GM12878 (cell line): ENCODE measurements around the gene NPAS2. TPM values are rescaled to one million over a fixed set of nuclear protein-coding genes. Genes with fewer than 3 reads are reported as not detected.

Experiments
- ATAC-seq: fragments of 200-7000 bp; cut with Tn5 transposase; 3 replicates; pipeline ENCODE4 v1.9.1; 2020; ENCODE audit warnings: mild to moderate bottlenecking, moderate library complexity
- BruUV-seq: library from RNA; stranded (reverse); fragments of 400-500 nt; replicated peaks from 2 replicates; lab custom pipeline; 2021; lab: Mats Ljungman, UMichigan
- CTCF ChIA-PET: fragments of 300-600 bp; sonication (Branson Sonifier 250); formaldehyde crosslinking; extraction: SDS; loops from one replicate; lab custom pipeline; 2021; ENCODE audit warnings: inconsistent platforms; lab: Yijun Ruan, JAX
- POLR2A ChIA-PET: fragments of 350-600 bp; formaldehyde crosslinking; extraction: SDS; loops from one replicate; lab custom pipeline; 2021; ENCODE audit warnings: inconsistent platforms; lab: Charles Lee
- RAD21 ChIA-PET: fragments of 300-600 bp; sonication (Branson Sonifier 250); formaldehyde crosslinking; loops from one replicate; lab custom pipeline; 2023; ENCODE audit warnings: antibody characterized with exemption; ENCODE audit not compliant: unreplicated experiment; lab: Charles Lee
- SMC1A ChIA-PET: fragments of 300-600 bp; sonication (Branson Sonifier 250); formaldehyde crosslinking; loops from one replicate; lab custom pipeline; 2023; ENCODE audit not compliant: unreplicated experiment, uncharacterized antibody; lab: Charles Lee
- DNase-seq: peaks from one replicate; pipeline ENCODE4 v3.0.0-alpha.2; 2011; ENCODE audit warnings: low read depth, low spot score
- FAIRE-seq: peaks from 3 replicates; lab custom pipeline; 2011; peaks lifted over from hg19 to GRCh38; lab: Jason Lieb, UNC
- H2AFZ ChIP-seq: 2 replicates; pipeline ENCODE4 v1.6.0; 2011; ENCODE audit warnings: low read depth, low read length, control low read depth; ENCODE audit not compliant: control insufficient read depth
- H3K27ac ChIP-seq: 2 replicates; pipeline ENCODE4 v1.5.1; 2011; ENCODE audit warnings: control low read depth; ENCODE audit not compliant: control insufficient read depth, insufficient read depth
- H3K27me3 ChIP-seq, 2 experiments: replicated peaks in 1 of 2; 2 replicates each; pipeline versions ENCODE4 v1.6.0 to v1.6.1; 2011; ENCODE audit warnings: low read length in 1 of 2; ENCODE audit not compliant: control insufficient read depth in 2 of 2, insufficient read depth in 2 of 2
- H3K36me3 ChIP-seq, 2 experiments: 2 replicates each; pipeline ENCODE4 v1.5.1; 2011; ENCODE audit warnings: low read length in 1 of 2; ENCODE audit not compliant: control insufficient read depth in 2 of 2, insufficient read depth in 2 of 2
- H3K4me1 ChIP-seq: 2 replicates; pipeline ENCODE4 v1.6.1; 2011; ENCODE audit warnings: mild to moderate bottlenecking, low read length, moderate library complexity, mixed read lengths; ENCODE audit not compliant: control insufficient read depth, insufficient read depth
- H3K4me2 ChIP-seq: 2 replicates; pipeline ENCODE4 v1.6.0; 2011; ENCODE audit warnings: control low read depth; ENCODE audit not compliant: control insufficient read depth, insufficient read depth
- H3K4me3 ChIP-seq: fragments of 200-600 bp; sonication (generic); 2 replicates; pipeline ENCODE4 v1.5.1; 2016
- H3K79me2 ChIP-seq: 2 replicates; pipeline ENCODE4 v1.6.0; 2011; ENCODE audit warnings: low read length; ENCODE audit not compliant: control insufficient read depth, insufficient read depth
- H3K9ac ChIP-seq: 2 replicates; pipeline ENCODE4 v1.8.0; 2011; ENCODE audit warnings: low read length, control low read depth, mixed read lengths; ENCODE audit not compliant: control insufficient read depth, insufficient read depth
- H3K9me3 ChIP-seq: replicated peaks from 3 replicates; pipeline ENCODE4 v1.5.1; 2011; ENCODE audit warnings: mild to moderate bottlenecking, low read length; ENCODE audit not compliant: control insufficient read depth, insufficient read depth
- H4K20me1 ChIP-seq: 2 replicates; pipeline ENCODE4 v1.6.0; 2011; ENCODE audit not compliant: control insufficient read depth, insufficient read depth
- CEBPB ChIP-seq, 2 experiments: fragments of 150-350 bp in 1 of 2; IDR thresholded peaks; 2 replicates each; pipeline ENCODE4 v1.6.1; 2012 to 2014; ENCODE audit warnings: low read depth in 2 of 2, low read length in 2 of 2, borderline replicate concordance in 1 of 2, inconsistent platforms in 1 of 2
- CHD2 ChIP-seq: IDR thresholded peaks from 2 replicates; pipeline ENCODE4 v1.6.1; 2011; ENCODE audit warnings: low read depth, low read length, improper control_type of control experiment, borderline replicate concordance
- PAX8 ChIP-seq: fragments of 450-650 bp; IDR thresholded peaks from 2 replicates; pipeline ENCODE4 v1.6.1; 2017; ENCODE audit warnings: mild to moderate bottlenecking, moderate library complexity
- POLR2AphosphoS5 ChIP-seq: IDR thresholded peaks from 2 replicates; pipeline ENCODE4 v1.6.1; 2011; ENCODE audit warnings: mild to moderate bottlenecking, low read length, inconsistent platforms
- RELA ChIP-seq: fragments of 450-650 bp; IDR thresholded peaks from 2 replicates; pipeline ENCODE4 v1.8.0; 2014; ENCODE audit warnings: borderline replicate concordance; ENCODE audit not compliant: partially characterized antibody
- RFX5 ChIP-seq: IDR thresholded peaks from 2 replicates; pipeline ENCODE4 v1.6.1; 2011; ENCODE audit warnings: low read depth, low read length, improper control_type of control experiment
- SPI1 ChIP-seq: IDR thresholded peaks from 2 replicates; pipeline ENCODE4 v1.6.1; 2011; ENCODE audit warnings: low read depth, mild to moderate bottlenecking, low read length, moderate library complexity, borderline replicate concordance; ENCODE audit not compliant: insufficient read depth
- TCF7 ChIP-seq: IDR thresholded peaks from 2 replicates; pipeline ENCODE4 v1.6.1; 2014; ENCODE audit warnings: antibody characterized with exemption, borderline replicate concordance
- WGBS: methylation state at CpG from one replicate; pipeline ENCODE4 v1.1.6; 2016; ENCODE audit warnings: low lambda C conversion rate; ENCODE audit not compliant: insufficient replicate concordance, insufficient coverage; ENCODE audit errors: missing lambda C conversion rate; 5-methylcytosine and 5-hydroxymethylcytosine counted together
- in situ Hi-C: fragments of 300-500 bp; cut with MboI; formaldehyde crosslinking; loops from 9 replicates; pipeline ENCODE4 v1.14.3; 2018; ENCODE audit warnings: mixed read lengths
- intact Hi-C: fragments of 100-400 bp; cut with micrococcal nuclease; formaldehyde crosslinking; loops from one replicate; pipeline ENCODE4 v1.14.2; 2022; ENCODE audit not compliant: unreplicated experiment
- polyA plus RNA-seq, 11 experiments: library from polyadenylated mRNA; depleted of rRNA in 4 of 11; unstranded in 6 of 11; stranded (reverse) in 5 of 11; fragments of >200 nt; fragmentation: Nextera tagmentation in 4 of 11; fragmentation: Illumina TruSeq in 1 of 11; extraction: Ambion mirVana in 4 of 11; extraction: Trizol in 1 of 11; gene quantifications; 1 replicate in 1 of 11; 2 replicates in 10 of 11; pipeline versions ENCODE4 v1.2.1 to v1.2.3, GENCODE V29; 2011 to 2016; ENCODE audit warnings: inconsistent platforms in 2 of 11, missing spikeins in 2 of 11, low read depth in 1 of 11
- total RNA-seq, 4 experiments: library from RNA; depleted of rRNA in 3 of 4; stranded (reverse); fragments of >200 nt in 3 of 4; fragmentation: Illumina TruSeq in 1 of 4; extraction: Trizol in 1 of 4; gene quantifications; 2 replicates each; pipeline versions ENCODE4 v1.2.1 to v1.2.3, GENCODE V29; 2013 to 2021

NPAS2 gene
- total and polyA plus RNA-seq, 10 of the 15 experiments (the other 5 are each of a cell fraction or from before 2014, with no cell fraction given) = 0.08 TPM; not detected in 9

DNA sequence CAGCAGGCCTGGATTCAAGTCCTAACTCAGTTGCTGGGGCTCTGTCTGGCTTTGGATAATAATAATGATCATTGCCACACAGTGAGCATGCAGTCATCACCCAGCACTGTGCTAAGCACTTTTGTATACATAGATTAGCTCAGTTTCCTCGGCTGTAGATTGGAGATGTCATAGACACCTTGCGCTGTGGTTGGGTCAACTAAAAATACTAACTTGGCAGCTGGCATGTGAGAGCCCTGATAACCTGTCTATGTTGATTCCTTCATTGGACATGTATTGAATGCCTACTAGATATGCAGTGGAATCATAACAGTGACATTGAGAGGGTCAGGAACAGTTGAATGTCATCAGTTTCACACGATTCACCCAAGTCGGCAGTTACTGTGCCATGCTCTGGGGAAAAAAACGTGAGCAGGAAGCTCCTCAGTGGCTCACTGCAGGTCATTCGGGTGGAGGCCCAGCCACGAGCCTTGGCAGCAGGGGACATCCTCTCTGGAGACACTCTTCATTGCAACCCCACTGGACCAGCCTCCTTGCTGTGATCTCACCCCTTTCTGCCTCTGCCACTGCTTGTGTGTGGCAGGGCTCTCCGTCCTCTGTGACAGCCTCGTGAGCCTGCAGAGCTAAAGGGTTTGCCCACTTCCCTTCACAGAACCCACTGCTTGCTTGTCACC, 85.3 kb downstream of the NPAS2 start:
- intact Hi-C loops (no loop called here), in situ Hi-C loops (no loop called here)
- ChIA-PET SMC1A (no interaction called here), RAD21 (no interaction called here), CTCF (no interaction called here), POLR2A (no interaction called here)
- no peak overlapping the region for H3K27ac ChIP-seq
- H3K27me3 ChIP-seq = peaks cover 0 to 6% of the 10 kb centered on the region in 2 experiments; a peak in 2 of 4 replicates
- BruUV-seq = no TSS peak
- WGBS = 19% methylated on average over 9 of the region's 9 CpGs
- DNase-seq (no peak), FAIRE-seq (no peak), ATAC-seq (no peak)
- H3K4me2 ChIP-seq = no peak overlapping the region
- no peaks in the 10 kb centered on the region for H4K20me1 ChIP-seq
- H3K4me1 ChIP-seq = no peaks in the 10 kb centered on the region
- TF ChIP-seq PAX8 (no peak), TCF7 (no peak), CHD2 (no peak), RELA (no peak), CEBPB (IDR thresholded peaks at IDR 0.05; ENCODE audit: borderline replicate concordance in 1 of 2, low read depth in 2 of 2, low read length in 2 of 2) (no peak), RFX5 (no peak), SPI1 (no peak), POLR2AphosphoS5 (no peak)
- no peak overlapping the region for H3K4me3 ChIP-seq
- no peaks in the 10 kb centered on the region for H3K9me3 ChIP-seq
- no peak overlapping the region for H2AFZ ChIP-seq
- no peak overlapping the region for H3K9ac ChIP-seq
- H3K79me2 ChIP-seq = no peaks in the 10 kb centered on the region
- H3K36me3 ChIP-seq = no peaks in the 10 kb centered on the region
